H9 (cell line): Measurements from ENCODE around the gene PFKL. TPM values are rescaled to one million over a fixed set of nuclear protein-coding genes. Genes with fewer than 3 reads are reported as not detected.

ENCODE experiments used
- DNase-seq: peaks from one replicate; pipeline ENCODE4 v3.0.0-alpha.2; 2017
- H2AFZ ChIP-seq: one replicate; pipeline ENCODE4 v1.6.1; 2013; ENCODE audit warnings: mild to moderate bottlenecking, low read length, control low read depth, moderate library complexity
- H2AK5ac ChIP-seq: 2 replicates; pipeline ENCODE4 v1.6.1; 2013; ENCODE audit warnings: low read length, control low read depth, mixed read lengths; ENCODE audit not compliant: insufficient read length
- H2BK120ac ChIP-seq: one replicate; pipeline ENCODE4 v1.6.1; 2013; ENCODE audit warnings: low read depth, mild to moderate bottlenecking, low read length, control low read depth, inconsistent platforms; ENCODE audit not compliant: poor library complexity, severe bottlenecking
- H2BK12ac ChIP-seq: 2 replicates; pipeline ENCODE4 v1.6.1; 2013; ENCODE audit warnings: low read length, control low read depth, mixed read lengths, low read depth; ENCODE audit not compliant: insufficient read length
- H2BK15ac ChIP-seq: 2 replicates; pipeline ENCODE4 v1.6.1; 2013; ENCODE audit warnings: low read depth, low read length, control low read depth
- H2BK20ac ChIP-seq: one replicate; pipeline ENCODE4 v1.6.1; 2013; ENCODE audit warnings: low read depth, mild to moderate bottlenecking, low read length, control low read depth, inconsistent platforms; ENCODE audit not compliant: poor library complexity, severe bottlenecking
- H2BK5ac ChIP-seq: 2 replicates; pipeline ENCODE4 v1.6.1; 2013; ENCODE audit warnings: low read length, control low read depth, mixed read lengths; ENCODE audit not compliant: insufficient read length
- H3K14ac ChIP-seq: 2 replicates; pipeline ENCODE4 v1.6.1; 2013; ENCODE audit warnings: low read length, control low read depth; ENCODE audit not compliant: insufficient read depth
- H3K18ac ChIP-seq: 2 replicates; pipeline ENCODE4 v1.6.1; 2013; ENCODE audit warnings: low read depth, mild to moderate bottlenecking, mixed read lengths, low read length, control low read depth; ENCODE audit not compliant: insufficient read length
- H3K23ac ChIP-seq: 2 replicates; pipeline ENCODE4 v1.6.1; 2013; ENCODE audit warnings: low read length, control low read depth, mixed read lengths, low read depth; ENCODE audit not compliant: insufficient read length
- H3K23me2 ChIP-seq: 2 replicates; pipeline ENCODE4 v1.6.1; 2013; ENCODE audit warnings: low read depth, mild to moderate bottlenecking, mixed read lengths, low read length, control low read depth; ENCODE audit not compliant: insufficient read length, poor library complexity, severe bottlenecking
- H3K27ac ChIP-seq: 2 replicates; pipeline ENCODE4 v1.5.1; 2013; ENCODE audit warnings: low read length, control low read depth, mixed read lengths, low read depth; ENCODE audit not compliant: insufficient read length
- H3K27me3 ChIP-seq: 2 replicates; pipeline ENCODE4 v1.6.1; 2013; ENCODE audit warnings: low read length, control low read depth, inconsistent platforms; ENCODE audit not compliant: insufficient read depth
- H3K4ac ChIP-seq: 2 replicates; pipeline ENCODE4 v1.6.1; 2013; ENCODE audit warnings: low read depth, mild to moderate bottlenecking, control low read depth, inconsistent platforms, low read length, moderate library complexity
- H3K4me1 ChIP-seq: 2 replicates; pipeline ENCODE4 v1.6.1; 2013; ENCODE audit warnings: low read length, control low read depth, inconsistent platforms; ENCODE audit not compliant: insufficient read depth
- H3K4me2 ChIP-seq: 2 replicates; pipeline ENCODE4 v1.6.1; 2013; ENCODE audit warnings: low read length, control low read depth, mixed read lengths; ENCODE audit not compliant: insufficient read length, insufficient read depth
- H3K56ac ChIP-seq: 2 replicates; pipeline ENCODE4 v1.6.1; 2013; ENCODE audit warnings: low read depth, mild to moderate bottlenecking, mixed read lengths, low read length, control low read depth; ENCODE audit not compliant: insufficient read length
- H3K79me1 ChIP-seq: 2 replicates; pipeline ENCODE4 v1.6.1; 2013; ENCODE audit warnings: low read depth, mild to moderate bottlenecking, moderate library complexity, low read length, control low read depth, inconsistent platforms; ENCODE audit not compliant: insufficient read depth, poor library complexity, severe bottlenecking
- H3K79me2 ChIP-seq: 2 replicates; pipeline ENCODE4 v1.6.1; 2013; ENCODE audit warnings: low read length, control low read depth, inconsistent platforms; ENCODE audit not compliant: insufficient read depth
- H3K9ac ChIP-seq: 2 replicates; pipeline ENCODE4 v1.6.1; 2013; ENCODE audit warnings: low read length, control low read depth, mixed read lengths; ENCODE audit not compliant: insufficient read length; ENCODE audit errors: extremely low read depth
- H3K9me3 ChIP-seq: one replicate; pipeline ENCODE4 v1.6.1; 2013; ENCODE audit warnings: low read depth, low read length, inconsistent platforms; ENCODE audit not compliant: control insufficient read depth
- H3T11ph ChIP-seq: one replicate; pipeline ENCODE4 v1.6.1; 2013; ENCODE audit warnings: mild to moderate bottlenecking, low read length, control low read depth, inconsistent platforms
- H4K20me1 ChIP-seq: one replicate; pipeline ENCODE4 v1.6.1; 2013; ENCODE audit not compliant: control insufficient read depth, insufficient read length, insufficient read depth
- H4K5ac ChIP-seq: 2 replicates; pipeline ENCODE4 v1.6.1; 2013; ENCODE audit warnings: low read depth, mild to moderate bottlenecking, mixed read lengths, low read length, control low read depth; ENCODE audit not compliant: insufficient read length
- H4K8ac ChIP-seq: replicated peaks from 2 replicates; pipeline ENCODE4 v1.6.1; 2013; ENCODE audit warnings: low read length, control low read depth, mixed read lengths, low read depth; ENCODE audit not compliant: insufficient read length
- H4K91ac ChIP-seq: 2 replicates; pipeline ENCODE4 v1.6.1; 2013; ENCODE audit warnings: low read depth, mild to moderate bottlenecking, moderate library complexity, mixed read lengths, low read length, control low read depth; ENCODE audit not compliant: insufficient read length
- H3K27ac Mint-ChIP-seq, 3 experiments: 2 replicates in 2 of 3; 3 replicates in 1 of 3; pipeline ENCODE4 v1.8.0; 2020 to 2021; ENCODE audit warnings: mixed read lengths in 3 of 3, mild to moderate bottlenecking in 1 of 3, moderate library complexity in 1 of 3
- H3K27me3 Mint-ChIP-seq: 2 replicates; pipeline ENCODE4 v1.8.0; 2021; ENCODE audit warnings: low read depth, mild to moderate bottlenecking, moderate library complexity, mixed read lengths
- H3K36me3 Mint-ChIP-seq, 3 experiments: 2 replicates in 2 of 3; 3 replicates in 1 of 3; pipeline ENCODE4 v1.8.0; 2020 to 2021; ENCODE audit warnings: low read depth in 3 of 3, mixed read lengths in 3 of 3; ENCODE audit not compliant: insufficient read depth in 1 of 3
- H3K4me1 Mint-ChIP-seq, 2 experiments: 2 replicates each; pipeline ENCODE4 v1.8.0; 2020; ENCODE audit warnings: mixed read lengths in 2 of 2
- H3K4me3 Mint-ChIP-seq, 2 experiments: 2 replicates in 1 of 2; 3 replicates in 1 of 2; pipeline ENCODE4 v1.8.0; 2020 to 2021; ENCODE audit warnings: mild to moderate bottlenecking in 2 of 2, mixed read lengths in 2 of 2, moderate library complexity in 1 of 2
- H3K9me3 Mint-ChIP-seq, 2 experiments: 2 replicates in 1 of 2; 3 replicates in 1 of 2; pipeline ENCODE4 v1.8.0; 2020; ENCODE audit warnings: mild to moderate bottlenecking in 2 of 2, mixed read lengths in 2 of 2, moderate library complexity in 1 of 2
- WGBS: extraction: QIAGEN DNeasy Blood & Tissue Kit; methylation state at CpG from one replicate; pipeline ENCODE4 v1.1.7; 2013; ENCODE audit warnings: missing lambda C conversion rate, low lambda C conversion rate, mixed read lengths; ENCODE audit not compliant: insufficient read length; ENCODE audit errors: extremely low coverage; 5-methylcytosine and 5-hydroxymethylcytosine counted together
- total RNA-seq: library from RNA; stranded (reverse); gene quantifications from 2 replicates; pipeline ENCODE4 v1.2.1, GENCODE V29; 2021
- TF ChIP-seq, protein P1 (sequence below): fragments of 200-600 bp; sonication (generic); conservative IDR thresholded peaks from 3 replicates; pipeline ENCODE4 v1.8.0; 2021; ENCODE audit warnings: antibody characterized with exemption, mild to moderate bottlenecking

The PFKL gene
- total RNA-seq, 1 experiment from 2014 or later, result 107 TPM

GRCh38 chr21:44328242-44328895, 28.5 kb downstream of the PFKL start:
- no peak overlapping the region for H2BK12ac ChIP-seq
- DNase-seq, result no peak
- H3K27me3 ChIP-seq, result no peaks in the 10 kb centered on the region
- H3K27ac ChIP-seq, result no peak overlapping the region
- no peak overlapping the region for H3K56ac ChIP-seq
- no peak overlapping the region for H2AK5ac ChIP-seq
- H3K79me1 ChIP-seq, result no peaks in the 10 kb centered on the region
- H3K4me2 ChIP-seq, result no peak overlapping the region
- H3K23ac ChIP-seq, result no peak overlapping the region
- no peaks in the 10 kb centered on the region for H3K9me3 Mint-ChIP-seq
- no peak overlapping the region for H2BK15ac ChIP-seq
- H4K20me1 ChIP-seq, result no peaks in the 10 kb centered on the region
- H2BK120ac ChIP-seq, result no peak overlapping the region
- H3K9ac ChIP-seq, result no peak overlapping the region
- no peaks in the 10 kb centered on the region for H3K27me3 Mint-ChIP-seq
- H3K14ac ChIP-seq, result no peak overlapping the region; the same call in 1 of the 2 replicates
- 0 out of 4 replicates have a peak, but pooled peaks cover 0 to 3% of the 10 kb centered on the region in 2 experiments for H3K4me1 Mint-ChIP-seq
- no peaks in the 10 kb centered on the region for H3K9me3 ChIP-seq
- no peak overlapping the region for H3K4me3 Mint-ChIP-seq
- peaks cover 0 to 5% (median 0%) of the 10 kb centered on the region in 3 experiments; a peak in 3 of 7 replicates for H3K36me3 Mint-ChIP-seq
- no peak overlapping the region for H3K4ac ChIP-seq
- no CpG with 5 or more reads among the region's 25 CpGs for WGBS
- no peak overlapping the region for H4K5ac ChIP-seq
- TF ChIP-seq, protein P1, sequence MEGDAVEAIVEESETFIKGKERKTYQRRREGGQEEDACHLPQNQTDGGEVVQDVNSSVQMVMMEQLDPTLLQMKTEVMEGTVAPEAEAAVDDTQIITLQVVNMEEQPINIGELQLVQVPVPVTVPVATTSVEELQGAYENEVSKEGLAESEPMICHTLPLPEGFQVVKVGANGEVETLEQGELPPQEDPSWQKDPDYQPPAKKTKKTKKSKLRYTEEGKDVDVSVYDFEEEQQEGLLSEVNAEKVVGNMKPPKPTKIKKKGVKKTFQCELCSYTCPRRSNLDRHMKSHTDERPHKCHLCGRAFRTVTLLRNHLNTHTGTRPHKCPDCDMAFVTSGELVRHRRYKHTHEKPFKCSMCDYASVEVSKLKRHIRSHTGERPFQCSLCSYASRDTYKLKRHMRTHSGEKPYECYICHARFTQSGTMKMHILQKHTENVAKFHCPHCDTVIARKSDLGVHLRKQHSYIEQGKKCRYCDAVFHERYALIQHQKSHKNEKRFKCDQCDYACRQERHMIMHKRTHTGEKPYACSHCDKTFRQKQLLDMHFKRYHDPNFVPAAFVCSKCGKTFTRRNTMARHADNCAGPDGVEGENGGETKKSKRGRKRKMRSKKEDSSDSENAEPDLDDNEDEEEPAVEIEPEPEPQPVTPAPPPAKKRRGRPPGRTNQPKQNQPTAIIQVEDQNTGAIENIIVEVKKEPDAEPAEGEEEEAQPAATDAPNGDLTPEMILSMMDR, result no peak
- H4K91ac ChIP-seq, result no peak overlapping the region
- no peak overlapping the region for H2AFZ ChIP-seq
- H3K4me1 ChIP-seq, result no peaks in the 10 kb centered on the region
- no peak overlapping the region for H2BK20ac ChIP-seq
- H3K23me2 ChIP-seq, result no peaks in the 10 kb centered on the region
- H3K27ac Mint-ChIP-seq, result peak overlapping the region in 1 of 3 experiments; percentile 82; a peak in 3 of 7 replicates
- H2BK5ac ChIP-seq, result no peak overlapping the region
- no peaks in the 10 kb centered on the region for H3K79me2 ChIP-seq
- no peak overlapping the region for H4K8ac ChIP-seq
- H3K18ac ChIP-seq, result no peak overlapping the region
- no peak overlapping the region for H3T11ph ChIP-seq
